Epithelial cell of proximal tubule (primary cell): ENCODE results near the gene ZNF174. TPM values are rescaled to one million over a fixed set of nuclear protein-coding genes. Genes with fewer than 3 reads are reported as not detected.

Source experiments
- DNase-seq: peaks from one replicate; pipeline ENCODE4 v3.0.0-alpha.2; 2011; ENCODE audit warnings: low read depth
- H3K4me3 ChIP-seq: 2 replicates; pipeline ENCODE4 v1.5.1; 2011; ENCODE audit warnings: low read depth, mild to moderate bottlenecking, low read length
- total RNA-seq: library from RNA; depleted of rRNA; stranded (reverse); fragments of >200 nt; gene quantifications from 2 replicates; pipeline ENCODE4 v1.2.3, GENCODE V29; 2015
- TF ChIP-seq, protein P1 (sequence below): conservative IDR thresholded peaks from 2 replicates; pipeline ENCODE4 v1.5.1; 2012; ENCODE audit warnings: low read depth, mild to moderate bottlenecking, low read length

ZNF174 gene
- total RNA-seq, 1 donor from 2014 or later: 13.7 TPM

- no peak for DNase-seq
- TF ChIP-seq, protein P1, sequence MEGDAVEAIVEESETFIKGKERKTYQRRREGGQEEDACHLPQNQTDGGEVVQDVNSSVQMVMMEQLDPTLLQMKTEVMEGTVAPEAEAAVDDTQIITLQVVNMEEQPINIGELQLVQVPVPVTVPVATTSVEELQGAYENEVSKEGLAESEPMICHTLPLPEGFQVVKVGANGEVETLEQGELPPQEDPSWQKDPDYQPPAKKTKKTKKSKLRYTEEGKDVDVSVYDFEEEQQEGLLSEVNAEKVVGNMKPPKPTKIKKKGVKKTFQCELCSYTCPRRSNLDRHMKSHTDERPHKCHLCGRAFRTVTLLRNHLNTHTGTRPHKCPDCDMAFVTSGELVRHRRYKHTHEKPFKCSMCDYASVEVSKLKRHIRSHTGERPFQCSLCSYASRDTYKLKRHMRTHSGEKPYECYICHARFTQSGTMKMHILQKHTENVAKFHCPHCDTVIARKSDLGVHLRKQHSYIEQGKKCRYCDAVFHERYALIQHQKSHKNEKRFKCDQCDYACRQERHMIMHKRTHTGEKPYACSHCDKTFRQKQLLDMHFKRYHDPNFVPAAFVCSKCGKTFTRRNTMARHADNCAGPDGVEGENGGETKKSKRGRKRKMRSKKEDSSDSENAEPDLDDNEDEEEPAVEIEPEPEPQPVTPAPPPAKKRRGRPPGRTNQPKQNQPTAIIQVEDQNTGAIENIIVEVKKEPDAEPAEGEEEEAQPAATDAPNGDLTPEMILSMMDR: no peak
- peak overlapping the region; percentile 81 for H3K4me3 ChIP-seq
These were observed 57.4 kb downstream of the ZNF174 start for GRCh38 chr16:3458278-3458851.

DNA sequence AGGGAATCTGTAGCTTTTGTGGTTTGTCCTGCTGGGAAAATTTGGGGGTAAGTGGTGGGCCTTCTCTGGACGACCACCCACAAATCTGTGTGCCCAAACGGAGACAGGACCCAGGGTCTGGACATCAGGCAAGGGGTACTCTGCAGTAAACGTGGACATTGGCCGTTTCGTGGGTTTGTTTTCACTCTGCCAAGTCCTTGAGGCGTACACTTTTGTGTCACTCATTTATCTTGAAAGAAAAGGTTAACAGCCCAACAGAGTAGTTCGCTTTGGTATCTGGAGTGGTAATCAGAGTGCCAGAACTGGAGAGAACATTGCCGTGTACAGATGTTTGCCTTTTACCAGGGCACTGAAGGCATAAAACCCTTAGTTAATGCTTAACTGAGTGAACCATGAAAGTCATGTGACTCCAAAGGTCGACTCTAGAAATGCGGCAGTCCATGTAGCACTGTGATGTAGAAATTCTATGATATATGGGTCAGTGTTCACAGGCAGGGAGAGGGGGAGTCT is 57.9 kb downstream of the ZNF174 start:
- peak; percentile 77 for DNase-seq
- TF ChIP-seq, protein P1: no peak
- peak overlapping the region; percentile 81 for H3K4me3 ChIP-seq

Other genes with a start within 250 kb of the ZNF174 start
- gene OR1F1, start 213.0 kb upstream of the ZNF174 start, total RNA-seq: 0.52 TPM in 1 of 2 replicates, not detected in the other
- gene ZNF200, start 166.1 kb upstream of the ZNF174 start, total RNA-seq: 6.1 and 6.3 TPM in 2 replicates
- not detected in 2 replicates for gene MEFV, start 144.6 kb upstream of the ZNF174 start, total RNA-seq
- 18.1 and 33.1 TPM in 2 replicates for gene ZNF263, start 117.7 kb upstream of the ZNF174 start, total RNA-seq
- 1.8 and 1.9 TPM in 2 replicates for gene TIGD7, start 95.8 kb upstream of the ZNF174 start, total RNA-seq
- 8.5 and 12.9 TPM in 2 replicates for gene ZNF75A, start 95.7 kb upstream of the ZNF174 start, total RNA-seq
- gene OR2C1, start 45.3 kb upstream of the ZNF174 start, total RNA-seq: not detected in 2 replicates
- gene ZSCAN32, start 211 bp upstream of the ZNF174 start, total RNA-seq: 10.8 and 11.2 TPM in 2 replicates
- gene ZNF597, start 42.3 kb downstream of the ZNF174 start, total RNA-seq: 1.0 and 2.1 TPM in 2 replicates
- 19.4 and 23.9 TPM in 2 replicates for gene NAA60, start 42.5 kb downstream of the ZNF174 start, total RNA-seq
- not detected in 2 replicates for gene C16orf90, start 94.3 kb downstream of the ZNF174 start, total RNA-seq
- gene CLUAP1, start 99.8 kb downstream of the ZNF174 start, total RNA-seq: 15.2 and 18.7 TPM in 2 replicates
- under 0.01 TPM in 1 of 2 replicates, not detected in the other for gene NLRC3, start 176.2 kb downstream of the ZNF174 start, total RNA-seq
- 6.6 and 6.9 TPM in 2 replicates for gene SLX4, start 210.4 kb downstream of the ZNF174 start, total RNA-seq